SKM-1 treated with dmso at 0.1 percent for 144 hours (cell line): ENCODE data around the gene PBX3.

Experiments
- DNase-seq: peaks from one replicate; lab custom pipeline; 2025; ENCODE audit not compliant: unreplicated experiment; lab: John Stamatoyannopoulos, UW

The PBX3 gene

DNA sequence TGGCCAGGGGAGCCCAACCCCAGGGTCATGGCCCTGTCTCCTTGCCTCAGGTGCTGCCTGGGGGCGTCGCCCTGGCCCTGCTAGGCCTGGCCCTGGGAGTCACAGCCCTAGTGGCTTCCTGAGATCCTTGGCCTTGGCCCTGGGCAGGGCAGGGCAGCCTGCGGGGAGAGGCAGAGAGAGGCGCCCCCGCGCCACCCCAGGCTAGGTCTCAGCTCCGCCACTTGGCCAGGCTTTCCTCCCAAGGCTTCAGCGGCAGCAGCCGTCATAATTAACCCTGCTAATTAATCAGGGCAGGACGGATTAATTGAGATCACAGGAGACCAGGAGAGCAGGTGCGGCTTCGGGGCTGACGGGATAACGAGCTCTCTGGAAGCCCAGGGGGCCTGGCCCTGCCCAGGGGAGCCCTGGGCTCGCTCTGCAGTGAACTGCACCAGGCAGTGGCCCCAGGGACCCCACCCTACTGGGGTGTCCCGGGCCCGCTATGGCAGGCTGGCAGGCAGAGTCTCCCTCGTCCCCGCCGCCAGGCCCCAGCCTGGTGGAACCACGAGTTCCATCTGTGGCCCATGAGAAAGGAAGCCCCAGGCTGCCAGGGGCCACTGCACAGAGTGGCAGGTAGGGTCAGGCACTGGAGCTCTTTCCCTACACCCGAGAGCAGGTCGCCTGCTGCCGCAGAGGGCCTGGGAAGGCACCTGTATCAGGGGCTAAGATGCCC is 269.6 kb downstream of the PBX3 start:
- no peak for DNase-seq
